GM12891 (cell line): Measurements from ENCODE around the gene EXD3.

ENCODE experiments used
- POLR2A ChIP-seq: IDR thresholded peaks from 2 replicates; pipeline ENCODE4 v1.6.1; 2011; ENCODE audit warnings: low read depth, low read length, control low read depth
- POLR2AphosphoS5 ChIP-seq: IDR thresholded peaks from 2 replicates; pipeline ENCODE4 v1.6.1; 2011; ENCODE audit warnings: low read depth, low read length, control low read depth
- POU2F2 ChIP-seq: IDR thresholded peaks from 2 replicates; pipeline ENCODE4 v1.6.1; 2011; ENCODE audit warnings: low read depth, mild to moderate bottlenecking, control low read depth, low read length, moderate library complexity
- SPI1 ChIP-seq: IDR thresholded peaks from 2 replicates; pipeline ENCODE4 v1.6.1; 2011; ENCODE audit warnings: low read depth, low read length, control low read depth

DNA sequence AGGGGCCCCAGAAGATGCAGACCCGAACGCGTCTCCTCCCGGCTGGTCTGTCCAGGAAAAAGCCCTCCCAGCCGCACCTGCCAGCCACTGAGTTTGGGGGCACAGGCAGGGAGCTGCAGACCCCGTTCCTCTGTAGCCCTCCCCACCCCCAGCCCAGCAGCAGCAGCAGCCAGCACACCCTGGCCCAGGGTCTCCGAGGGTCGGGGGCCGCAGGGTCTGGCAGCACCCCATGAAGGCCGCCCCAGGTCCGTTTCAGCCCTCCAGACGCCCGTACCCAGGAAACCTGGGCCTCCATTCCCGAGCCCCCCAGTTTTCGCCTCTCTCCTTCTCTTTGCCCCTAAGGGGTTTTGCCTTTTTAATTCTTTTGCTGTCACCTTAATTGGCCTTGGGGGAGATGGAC lies 19.7 kb downstream of the EXD3 start:
- TF ChIP-seq POLR2A (no peak), POLR2AphosphoS5 (no peak), POU2F2 (no peak), SPI1 (no peak)
